GM21423 (cell line): Measurements from ENCODE around the gene F7.

Experiments used
- ATAC-seq: cut with Tn5 transposase; IDR thresholded peaks from one replicate; pipeline ENCODE4 v1.9.1; 2021; ENCODE audit warnings: mild to moderate bottlenecking, moderate library complexity; ENCODE audit not compliant: unreplicated experiment

F7 gene

GRCh38 chr13:113129921-113130750, 24.5 kb downstream of the F7 start:
- no peak for ATAC-seq

GRCh38 chr13:113135281-113135760, 29.7 kb downstream of the F7 start:
- ATAC-seq, result no peak

- no peak for ATAC-seq
Observed at GRCh38 chr13:113137691-113138298, 32.2 kb downstream of the F7 start.

GRCh38 chr13:113138792-113139551, 33.4 kb downstream of the F7 start:
- no peak for ATAC-seq

- ATAC-seq, result no peak
Observed at GRCh38 chr13:113139577-113139976, 34.0 kb downstream of the F7 start.

GRCh38 chr13:113140677-113141600, 35.3 kb downstream of the F7 start:
- ATAC-seq, result no peak

GRCh38 chr13:113141601-113141970, 36.0 kb downstream of the F7 start:
- no peak for ATAC-seq

- ATAC-seq, result no peak
Observed at GRCh38 chr13:113142876-113143275, 37.3 kb downstream of the F7 start.

GRCh38 chr13:113143466-113144254, 38.1 kb downstream of the F7 start:
- ATAC-seq, result no peak

GRCh38 chr13:113144255-113144629, 38.7 kb downstream of the F7 start:
- no peak for ATAC-seq

GRCh38 chr13:113145496-113145895, 39.9 kb downstream of the F7 start:
- no peak for ATAC-seq

GRCh38 chr13:113145911-113146598, 40.5 kb downstream of the F7 start:
- no peak for ATAC-seq

GRCh38 chr13:113146750-113147149, 41.2 kb downstream of the F7 start:
- ATAC-seq, result no peak

GRCh38 chr13:113147206-113147605, 41.6 kb downstream of the F7 start:
- no peak for ATAC-seq

- ATAC-seq, result no peak
Observed at GRCh38 chr13:113148407-113148806, 42.8 kb downstream of the F7 start.

- ATAC-seq, result no peak
Observed at GRCh38 chr13:113148940-113149503, 43.4 kb downstream of the F7 start.

GRCh38 chr13:113149711-113150549, 44.3 kb downstream of the F7 start:
- ATAC-seq, result no peak
